Common myeloid progenitor, CD34-positive (primary cell): ENCODE results near the gene AKAIN1. TPM values are rescaled to one million over a fixed set of nuclear protein-coding genes. Genes with fewer than 3 reads are reported as not detected.
A peak's percentile ranks its signal among the peaks of the same experiment; 100 is the strongest.

ENCODE experiments used
- CTCF ChIA-PET: fragments of 350-600 bp; sonication (Branson Sonifier 250); formaldehyde crosslinking; loops from one replicate; lab custom pipeline; 2021; ENCODE audit warnings: antibody characterized with exemption; lab: Charles Lee
- POLR2A ChIA-PET: fragments of 350-600 bp; sonication (Branson Sonifier 250); formaldehyde crosslinking; loops from one replicate; lab custom pipeline; 2021; ENCODE audit warnings: antibody characterized with exemption; lab: Charles Lee
- DNase-seq, 3 donors: peaks; one replicate each; pipeline versions ENCODE4 v3.0.0 to v3.0.0-alpha.2; 2013
- H3K27ac ChIP-seq, 2 experiments: 1 replicate in 1 of 2; 2 replicates in 1 of 2; pipeline ENCODE4 v1.7.0; 2013; ENCODE audit warnings: inconsistent platforms in 2 of 2, low read length in 2 of 2, mild to moderate bottlenecking in 2 of 2, low read depth in 1 of 2, moderate library complexity in 1 of 2; ENCODE audit not compliant: severe bottlenecking in 2 of 2, insufficient read depth in 1 of 2, poor library complexity in 1 of 2
- H3K27me3 ChIP-seq, 5 experiments: replicated peaks in 2 of 5; 1 replicate in 3 of 5; 2 replicates in 2 of 5; pipeline versions ENCODE4 v1.6.1 to v1.7.0; 2013; ENCODE audit warnings: low read length in 4 of 5, mild to moderate bottlenecking in 2 of 5, moderate library complexity in 2 of 5, inconsistent platforms in 1 of 5; ENCODE audit not compliant: insufficient read depth in 5 of 5, control insufficient read depth in 4 of 5
- H3K36me3 ChIP-seq, 4 experiments: 1 replicate in 2 of 4; 2 replicates in 2 of 4; pipeline versions ENCODE4 v1.6.1 to v1.7.0; 2013; ENCODE audit warnings: low read length in 3 of 4, control low read depth in 1 of 4, mild to moderate bottlenecking in 1 of 4; ENCODE audit not compliant: control insufficient read depth in 4 of 4, insufficient read depth in 4 of 4
- H3K4me1 ChIP-seq, 4 experiments: 1 replicate in 3 of 4; 2 replicates in 1 of 4; pipeline versions ENCODE4 v1.6.1 to v1.7.1; 2013; ENCODE audit warnings: low read length in 3 of 4, mild to moderate bottlenecking in 3 of 4, control low read depth in 1 of 4, inconsistent platforms in 1 of 4, moderate library complexity in 1 of 4; ENCODE audit not compliant: control insufficient read depth in 4 of 4, insufficient read depth in 4 of 4; ENCODE audit errors: control extremely low read depth in 1 of 4
- H3K4me3 ChIP-seq, 7 experiments: 1 replicate in 4 of 7; 2 replicates in 3 of 7; pipeline versions ENCODE4 v1.5.1 to v1.7.0; 2013; ENCODE audit warnings: mild to moderate bottlenecking in 7 of 7, low read length in 6 of 7, moderate library complexity in 6 of 7, inconsistent platforms in 2 of 7, low read depth in 2 of 7, control low read depth in 1 of 7; ENCODE audit not compliant: insufficient read depth in 4 of 7, control insufficient read depth in 1 of 7; ENCODE audit errors: extremely low read depth in 1 of 7
- H3K9me3 ChIP-seq, 5 experiments: 1 replicate in 4 of 5; 2 replicates in 1 of 5; pipeline versions ENCODE4 v1.6.1 to v1.7.1; 2013; ENCODE audit warnings: low read length in 4 of 5, mild to moderate bottlenecking in 2 of 5, inconsistent platforms in 1 of 5, low read depth in 1 of 5, moderate library complexity in 1 of 5; ENCODE audit not compliant: control insufficient read depth in 4 of 5, insufficient read depth in 2 of 5; ENCODE audit errors: control extremely low read depth in 1 of 5
- WGBS: methylation state at CpG from one replicate; pipeline ENCODE4 v1.1.5; 2013; ENCODE audit not compliant: insufficient coverage; 5-methylcytosine and 5-hydroxymethylcytosine counted together
- polyA plus RNA-seq: library from polyadenylated mRNA; unstranded; fragments of 120-200 nt; gene quantifications from one replicate; pipeline ENCODE4 v1.2.1, GENCODE V29; 2013

Gene AKAIN1
- polyA plus RNA-seq = not detected

GRCh38 chr18:5197032-5197434, at the start of gene AKAIN1:
AKAIN1 (minus strand) TSS chr18:5197257; CDS start chr18:5197053, 204 bp downstream.
- POLR2A ChIA-PET = interaction anchor here (0.7 kb wide), 1 partner anchor 37 kb away, joined by 5 read pairs; no protein-coding TSS in a partner anchor
- peaks cover 14 to 58% (median 27%) of the 10 kb centered on the region in 5 experiments for H3K27me3 ChIP-seq
- no peak within 1 kb of the TSS for H3K27ac ChIP-seq
- WGBS = 2% methylated on average over 21 of the region's 37 CpGs
- peaks cover 0 to 8% (median 4%) of the 10 kb centered on the region in 4 experiments for H3K4me1 ChIP-seq
- DNase-seq = peak; percentile 27 to 66 (median 54)
- CTCF ChIA-PET = no interaction called here
- no peaks in the 10 kb centered on the region for H3K36me3 ChIP-seq
- H3K9me3 ChIP-seq = peaks cover 0 to 4% (median 0%) of the 10 kb centered on the region in 5 experiments
- peak within 1 kb of the TSS in 3 of 7 experiments; percentile 21 to 56 (median 23) for H3K4me3 ChIP-seq

- H3K27ac ChIP-seq = no peak overlapping the region
- peaks cover 3 to 31% (median 12%) of the 10 kb centered on the region in 4 experiments for H3K36me3 ChIP-seq
- no peak for DNase-seq
- H3K27me3 ChIP-seq = no peaks in the 10 kb centered on the region
- POLR2A ChIA-PET = no interaction called here
- no peaks in the 10 kb centered on the region for H3K4me1 ChIP-seq
- H3K9me3 ChIP-seq = no peaks in the 10 kb centered on the region
- H3K4me3 ChIP-seq = no peak overlapping the region
- CTCF ChIA-PET = no interaction called here
Measured at GRCh38 chr18:5244941-5245340, 47.9 kb upstream of the AKAIN1 start.

GRCh38 chr18:5239447-5239846, 42.4 kb upstream of the AKAIN1 start:
- Histone ChIP-seq H3K36me3 (peaks cover 0 to 30% (median 12%) of the 10 kb centered on the region in 4 experiments), H3K4me1 (peaks cover 17 to 24% (median 19%) of the 10 kb centered on the region in 4 experiments), H3K4me3 (peak overlapping the region in 4 of 7 experiments; percentile 83 to 89 (median 88)), H3K27me3 (no peaks in the 10 kb centered on the region), H3K9me3 (peaks cover 0 to under 1% (median 0%) of the 10 kb centered on the region in 5 experiments), H3K27ac (peak overlapping the region in 1 of 2 experiments; percentile 22)
- ChIA-PET POLR2A (no interaction called here), CTCF (interaction anchor here (4.0 kb wide), 1 partner anchor 55 kb away, joined by 14 read pairs; no protein-coding TSS in a partner anchor)
- no CpG with 5 or more reads among the region's 4 CpGs for WGBS
- DNase-seq = no peak

GRCh38 chr18:5238371-5238976, 41.4 kb upstream of the AKAIN1 start:
- under 1% methylated on average over 33 of the region's 39 CpGs for WGBS
- H3K36me3 ChIP-seq = peaks cover 0 to 26% (median 12%) of the 10 kb centered on the region in 4 experiments
- peak; percentile 53 to 85 (median 76) for DNase-seq
- H3K4me3 ChIP-seq = peak overlapping the region; percentile 64 to 89 (median 86)
- peaks cover 0 to 4% (median 0%) of the 10 kb centered on the region in 5 experiments for H3K9me3 ChIP-seq
- CTCF ChIA-PET = interaction anchor here (1.4 to 4.0 kb wide), 4 partner anchors 56 to 308 kb away, joined by 5 to 14 read pairs (median 8); partner anchors contain the start of gene ZBTB14
- no peaks in the 10 kb centered on the region for H3K27me3 ChIP-seq
- POLR2A ChIA-PET = interaction anchor here (1.2 to 3.3 kb wide), 2 partner anchors 57 to 73 kb away, joined by 5 to 28 read pairs; partner anchors contain the start of gene ZBTB14
- peak overlapping the region; percentile 96 to 99 for H3K27ac ChIP-seq
- peaks cover 17 to 24% (median 19%) of the 10 kb centered on the region in 4 experiments for H3K4me1 ChIP-seq

GRCh38 chr18:5237723-5238370, 40.8 kb upstream of the AKAIN1 start:
- Histone ChIP-seq H3K4me3 (peak overlapping the region; percentile 64 to 89 (median 86)), H3K9me3 (peaks cover 0 to 4% (median 0%) of the 10 kb centered on the region in 5 experiments), H3K27ac (peak overlapping the region; percentile 96 to 99), H3K36me3 (peaks cover 0 to 26% (median 12%) of the 10 kb centered on the region in 4 experiments), H3K4me1 (peaks cover 17 to 24% (median 19%) of the 10 kb centered on the region in 4 experiments), H3K27me3 (no peaks in the 10 kb centered on the region)
- ChIA-PET POLR2A (interaction anchor here (0.8 to 3.3 kb wide), 3 partner anchors 57 to 73 kb away, joined by 3 to 28 read pairs (median 5); partner anchors contain the start of gene ZBTB14), CTCF (interaction anchor here (0.6 to 4.0 kb wide), 6 partner anchors 56 to 1253 kb away, joined by 3 to 14 read pairs (median 6); partner anchors contain the start of gene ZBTB14)
- WGBS = under 1% methylated on average over 68 of the region's 71 CpGs
- peak; percentile 90 to 96 (median 94) for DNase-seq

- H3K4me3 ChIP-seq = peak overlapping the region; percentile 64 to 89 (median 86)
- peaks cover 17 to 24% (median 19%) of the 10 kb centered on the region in 4 experiments for H3K4me1 ChIP-seq
- DNase-seq = no peak
- peaks cover 0 to 4% (median 0%) of the 10 kb centered on the region in 5 experiments for H3K9me3 ChIP-seq
- peaks cover 0 to 20% (median 9%) of the 10 kb centered on the region in 4 experiments for H3K36me3 ChIP-seq
- POLR2A ChIA-PET = interaction anchor here (0.7 to 3.3 kb wide), 5 partner anchors 11 to 74 kb away, joined by 3 to 28 read pairs (median 4); partner anchors contain the start of gene ZBTB14
- no peaks in the 10 kb centered on the region for H3K27me3 ChIP-seq
- WGBS = 3% methylated on average over 22 of the region's 23 CpGs
- H3K27ac ChIP-seq = peak overlapping the region; percentile 96 to 99
- CTCF ChIA-PET = interaction anchor here (0.6 to 4.0 kb wide), 6 partner anchors 57 to 1252 kb away, joined by 3 to 14 read pairs (median 6); partner anchors contain the start of gene ZBTB14
Measured at GRCh38 chr18:5237083-5237722, 40.1 kb upstream of the AKAIN1 start.
